Smooth muscle cell (in vitro differentiated cells): ENCODE data around the gene EFNA2. TPM values are rescaled to one million over a fixed set of nuclear protein-coding genes. Genes with fewer than 3 reads are reported as not detected.

Experiments used
- DNase-seq: peaks from one replicate; lab custom pipeline; 2025; ENCODE audit not compliant: unreplicated experiment; lab: John Stamatoyannopoulos, UW
- H2AFZ ChIP-seq: fragments of 200-600 bp; sonication (generic); 2 replicates; pipeline ENCODE4 v1.6.0; 2016; ENCODE audit warnings: antibody characterized with exemption, low read depth, mild to moderate bottlenecking
- H3F3A ChIP-seq: fragments of 200-600 bp; sonication (generic); 2 replicates; pipeline ENCODE4 v1.6.0; 2017; ENCODE audit warnings: antibody characterized with exemption, low read depth
- H3K27ac ChIP-seq: fragments of 200-600 bp; sonication (generic); 2 replicates; pipeline ENCODE4 v1.5.1; 2016; ENCODE audit warnings: low read depth, mild to moderate bottlenecking
- H3K27me3 ChIP-seq: fragments of 200-600 bp; sonication (generic); 2 replicates; pipeline ENCODE4 v1.6.1; 2016; ENCODE audit warnings: low read depth, mild to moderate bottlenecking
- H3K36me3 ChIP-seq: fragments of 200-600 bp; sonication (generic); 2 replicates; pipeline ENCODE4 v1.5.1; 2016; ENCODE audit warnings: low read depth
- H3K4me1 ChIP-seq: fragments of 200-600 bp; sonication (generic); 2 replicates; pipeline ENCODE4 v1.5.1; 2016; ENCODE audit warnings: low read depth
- H3K4me2 ChIP-seq: fragments of 200-600 bp; sonication (generic); 2 replicates; pipeline ENCODE4 v1.6.0; 2016; ENCODE audit warnings: mild to moderate bottlenecking
- H3K4me3 ChIP-seq: fragments of 200-600 bp; sonication (generic); 2 replicates; pipeline ENCODE4 v1.5.1; 2016; ENCODE audit warnings: mild to moderate bottlenecking
- H3K79me2 ChIP-seq: fragments of 200-600 bp; sonication (generic); 2 replicates; pipeline ENCODE4 v1.6.0; 2016; ENCODE audit warnings: low read depth, mild to moderate bottlenecking
- H3K9ac ChIP-seq: fragments of 200-600 bp; sonication (generic); 2 replicates; pipeline ENCODE4 v1.6.0; 2016; ENCODE audit warnings: low read depth
- H3K9me3 ChIP-seq: fragments of 200-600 bp; sonication (generic); replicated peaks from 2 replicates; pipeline ENCODE4 v1.5.1; 2016; ENCODE audit warnings: low read depth
- H4K20me1 ChIP-seq: fragments of 200-600 bp; sonication (generic); 2 replicates; pipeline ENCODE4 v1.6.0; 2016; ENCODE audit warnings: low read depth
- WGBS: methylation state at CpG from one replicate; pipeline ENCODE4 v1.1.7; 2016; ENCODE audit warnings: low lambda C conversion rate; 5-methylcytosine and 5-hydroxymethylcytosine counted together
- polyA plus RNA-seq: library from polyadenylated mRNA; unstranded; fragments of >200 nt; fragmentation: Nextera tagmentation; extraction: Ambion mirVana; gene quantifications from 2 replicates; pipeline ENCODE4 v1.2.1, GENCODE V29; 2016
- total RNA-seq: library from RNA; depleted of rRNA; stranded (reverse); fragments of >200 nt; gene quantifications from 2 replicates; pipeline ENCODE4 v1.2.3, GENCODE V29; 2014
- TF ChIP-seq, protein P1 (sequence below): fragments of 200-600 bp; sonication (generic); IDR thresholded peaks from 2 replicates; pipeline ENCODE4 v1.5.1; 2017; ENCODE audit warnings: borderline replicate concordance, mild to moderate bottlenecking, antibody characterized with exemption; ENCODE audit not compliant: insufficient read depth, poor library complexity, severe bottlenecking

EFNA2 gene
- total and polyA plus RNA-seq, 2 experiments from 2014 or later = 0.89 to 6.2 TPM

DNA sequence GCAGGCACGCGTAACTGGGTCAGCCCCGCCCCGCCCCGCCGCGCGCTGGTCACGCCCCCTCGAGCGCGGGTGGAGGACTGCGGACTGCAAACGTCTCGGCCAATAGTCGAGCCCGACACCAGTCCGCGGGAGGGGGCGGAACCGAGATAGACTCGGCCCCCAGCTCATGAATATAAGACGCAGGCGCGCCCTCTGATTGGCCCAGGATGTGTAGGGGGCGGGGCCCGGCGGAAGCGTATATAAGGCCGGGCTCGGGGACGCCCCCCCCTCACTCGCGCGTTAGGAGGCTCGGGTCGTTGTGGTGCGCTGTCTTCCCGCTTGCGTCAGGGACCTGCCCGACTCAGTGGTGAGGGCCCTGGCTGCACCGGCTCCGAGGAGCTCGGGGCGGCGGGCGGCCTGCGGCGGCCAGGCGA, 16.6 kb upstream of the EFNA2 start, which contains the start of gene CIRBP:
TSS of gene CIRBP (plus strand) at position 268 of the 413 bp plus-strand sequence. CDS start 1,602 bp downstream, outside the sequence.
- H3K79me2 ChIP-seq = peaks cover 43% of the 10 kb centered on the region
- peaks cover 50% of the 10 kb centered on the region for H4K20me1 ChIP-seq
- no peak within 1 kb of the TSS for H2AFZ ChIP-seq
- no peaks in the 10 kb centered on the region for H3K9me3 ChIP-seq
- peak; percentile 97 for DNase-seq
- peak within 1 kb of the TSS; percentile 94 for H3K27ac ChIP-seq
- no peaks in the 10 kb centered on the region for H3K27me3 ChIP-seq
- H3F3A ChIP-seq = peaks cover 54% of the 10 kb centered on the region
- peaks cover 8% of the 10 kb centered on the region for H3K36me3 ChIP-seq
- TF ChIP-seq, protein P1, sequence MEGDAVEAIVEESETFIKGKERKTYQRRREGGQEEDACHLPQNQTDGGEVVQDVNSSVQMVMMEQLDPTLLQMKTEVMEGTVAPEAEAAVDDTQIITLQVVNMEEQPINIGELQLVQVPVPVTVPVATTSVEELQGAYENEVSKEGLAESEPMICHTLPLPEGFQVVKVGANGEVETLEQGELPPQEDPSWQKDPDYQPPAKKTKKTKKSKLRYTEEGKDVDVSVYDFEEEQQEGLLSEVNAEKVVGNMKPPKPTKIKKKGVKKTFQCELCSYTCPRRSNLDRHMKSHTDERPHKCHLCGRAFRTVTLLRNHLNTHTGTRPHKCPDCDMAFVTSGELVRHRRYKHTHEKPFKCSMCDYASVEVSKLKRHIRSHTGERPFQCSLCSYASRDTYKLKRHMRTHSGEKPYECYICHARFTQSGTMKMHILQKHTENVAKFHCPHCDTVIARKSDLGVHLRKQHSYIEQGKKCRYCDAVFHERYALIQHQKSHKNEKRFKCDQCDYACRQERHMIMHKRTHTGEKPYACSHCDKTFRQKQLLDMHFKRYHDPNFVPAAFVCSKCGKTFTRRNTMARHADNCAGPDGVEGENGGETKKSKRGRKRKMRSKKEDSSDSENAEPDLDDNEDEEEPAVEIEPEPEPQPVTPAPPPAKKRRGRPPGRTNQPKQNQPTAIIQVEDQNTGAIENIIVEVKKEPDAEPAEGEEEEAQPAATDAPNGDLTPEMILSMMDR = no peak
- H3K9ac ChIP-seq = peak within 1 kb of the TSS; percentile 89
- H3K4me1 ChIP-seq = peaks cover 48% of the 10 kb centered on the region
- H3K4me2 ChIP-seq = peak within 1 kb of the TSS; percentile 91
- under 1% methylated on average over 26 of the region's 50 CpGs for WGBS
- peak within 1 kb of the TSS; percentile 67 for H3K4me3 ChIP-seq

GRCh38 chr19:1269478-1270212, 16.0 kb upstream of the EFNA2 start:
- no peak overlapping the region for H2AFZ ChIP-seq
- peaks cover 52% of the 10 kb centered on the region for H3K4me1 ChIP-seq
- peaks cover 53% of the 10 kb centered on the region for H4K20me1 ChIP-seq
- peak overlapping the region; percentile 89 for H3K9ac ChIP-seq
- H3K9me3 ChIP-seq = no peaks in the 10 kb centered on the region
- peaks cover 58% of the 10 kb centered on the region for H3F3A ChIP-seq
- TF ChIP-seq, protein P1 = peak; percentile 1
- H3K79me2 ChIP-seq = peaks cover 48% of the 10 kb centered on the region
- DNase-seq = peak; percentile 82
- peak overlapping the region; percentile 87 for H3K4me2 ChIP-seq
- H3K4me3 ChIP-seq = peak overlapping the region; percentile 67
- H3K27me3 ChIP-seq = no peaks in the 10 kb centered on the region
- H3K27ac ChIP-seq = peak overlapping the region; percentile 94
- 1% methylated on average over 51 of the region's 64 CpGs for WGBS
- H3K36me3 ChIP-seq = peaks cover 8% of the 10 kb centered on the region

GRCh38 chr19:1270213-1270853, 15.3 kb upstream of the EFNA2 start:
- peaks cover 53% of the 10 kb centered on the region for H4K20me1 ChIP-seq
- H3K4me3 ChIP-seq = peak overlapping the region; percentile 67
- peak overlapping the region; percentile 89 for H3K9ac ChIP-seq
- peaks cover 51% of the 10 kb centered on the region for H3K79me2 ChIP-seq
- no peak overlapping the region for H2AFZ ChIP-seq
- peak overlapping the region; percentile 87 for H3K4me2 ChIP-seq
- H3K4me1 ChIP-seq = peaks cover 51% of the 10 kb centered on the region
- H3K36me3 ChIP-seq = peaks cover 8% of the 10 kb centered on the region
- no peaks in the 10 kb centered on the region for H3K27me3 ChIP-seq
- TF ChIP-seq, protein P1 = no peak
- H3K27ac ChIP-seq = peak overlapping the region; percentile 94
- H3F3A ChIP-seq = peaks cover 63% of the 10 kb centered on the region
- WGBS = 55% methylated on average over 8 of the region's 8 CpGs
- DNase-seq = no peak
- H3K9me3 ChIP-seq = no peaks in the 10 kb centered on the region
